Measurements from ENCODE around the gene MOCS2.

DNA sequence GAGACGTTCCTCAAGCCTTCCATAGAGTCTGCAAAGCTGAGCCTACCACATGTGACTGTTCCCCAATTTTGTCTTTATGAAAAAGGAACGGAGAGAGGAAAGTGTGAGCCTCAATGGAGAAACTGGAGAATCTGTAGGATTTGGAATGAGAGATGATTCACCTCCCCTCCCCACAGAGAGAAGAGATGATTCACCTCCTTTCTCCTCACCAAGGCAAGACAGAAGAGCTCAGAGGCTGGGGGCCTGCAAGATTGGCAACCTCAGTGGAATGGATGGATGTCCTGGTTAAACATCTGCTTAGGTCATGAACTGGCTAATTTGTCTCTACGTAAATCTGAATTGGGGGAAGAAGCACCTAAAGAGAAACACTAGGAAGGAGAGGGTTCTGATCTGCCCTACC lies 17.0 kb upstream of the MOCS2 start:
- TF ChIP-seq, protein P1, sequence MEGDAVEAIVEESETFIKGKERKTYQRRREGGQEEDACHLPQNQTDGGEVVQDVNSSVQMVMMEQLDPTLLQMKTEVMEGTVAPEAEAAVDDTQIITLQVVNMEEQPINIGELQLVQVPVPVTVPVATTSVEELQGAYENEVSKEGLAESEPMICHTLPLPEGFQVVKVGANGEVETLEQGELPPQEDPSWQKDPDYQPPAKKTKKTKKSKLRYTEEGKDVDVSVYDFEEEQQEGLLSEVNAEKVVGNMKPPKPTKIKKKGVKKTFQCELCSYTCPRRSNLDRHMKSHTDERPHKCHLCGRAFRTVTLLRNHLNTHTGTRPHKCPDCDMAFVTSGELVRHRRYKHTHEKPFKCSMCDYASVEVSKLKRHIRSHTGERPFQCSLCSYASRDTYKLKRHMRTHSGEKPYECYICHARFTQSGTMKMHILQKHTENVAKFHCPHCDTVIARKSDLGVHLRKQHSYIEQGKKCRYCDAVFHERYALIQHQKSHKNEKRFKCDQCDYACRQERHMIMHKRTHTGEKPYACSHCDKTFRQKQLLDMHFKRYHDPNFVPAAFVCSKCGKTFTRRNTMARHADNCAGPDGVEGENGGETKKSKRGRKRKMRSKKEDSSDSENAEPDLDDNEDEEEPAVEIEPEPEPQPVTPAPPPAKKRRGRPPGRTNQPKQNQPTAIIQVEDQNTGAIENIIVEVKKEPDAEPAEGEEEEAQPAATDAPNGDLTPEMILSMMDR (IDR thresholded peaks at IDR 0.05), result no peak
- TF ChIP-seq POLR2A (IDR thresholded peaks at IDR 0.05) (no peak), EP300 (IDR thresholded peaks at IDR 0.05) (no peak)

Measured in tibial nerve (tissue), 4 donors.